ENCODE measurements around the gene CENPU.
"Not testable (repeated sequence)": the region's sequence is repeated elsewhere in the genome, so short reads cannot be mapped to it uniquely, and the experiment has no call there.

Gene CENPU

DNA sequence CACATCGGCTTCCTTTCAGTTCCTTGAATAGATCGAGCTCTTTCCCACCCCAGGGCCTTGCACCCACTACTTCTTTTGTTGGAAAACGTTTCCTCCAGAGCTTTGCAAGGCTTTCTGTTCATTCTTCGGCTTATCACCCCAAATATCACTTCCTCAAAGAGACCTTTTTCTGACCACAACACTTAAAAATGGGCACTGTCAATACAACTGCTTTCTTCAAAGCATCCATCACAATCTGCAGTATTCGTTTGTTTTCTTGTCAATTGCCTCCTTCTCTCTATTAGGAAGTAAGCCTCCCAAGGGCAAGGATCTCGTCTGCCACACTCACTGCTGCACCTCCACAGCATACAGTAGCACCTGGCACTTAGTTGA is 17.7 kb upstream of the CENPU start:
- no peak for DNase-seq (ENCODE audit: low read depth in 2 of 2)

DNA sequence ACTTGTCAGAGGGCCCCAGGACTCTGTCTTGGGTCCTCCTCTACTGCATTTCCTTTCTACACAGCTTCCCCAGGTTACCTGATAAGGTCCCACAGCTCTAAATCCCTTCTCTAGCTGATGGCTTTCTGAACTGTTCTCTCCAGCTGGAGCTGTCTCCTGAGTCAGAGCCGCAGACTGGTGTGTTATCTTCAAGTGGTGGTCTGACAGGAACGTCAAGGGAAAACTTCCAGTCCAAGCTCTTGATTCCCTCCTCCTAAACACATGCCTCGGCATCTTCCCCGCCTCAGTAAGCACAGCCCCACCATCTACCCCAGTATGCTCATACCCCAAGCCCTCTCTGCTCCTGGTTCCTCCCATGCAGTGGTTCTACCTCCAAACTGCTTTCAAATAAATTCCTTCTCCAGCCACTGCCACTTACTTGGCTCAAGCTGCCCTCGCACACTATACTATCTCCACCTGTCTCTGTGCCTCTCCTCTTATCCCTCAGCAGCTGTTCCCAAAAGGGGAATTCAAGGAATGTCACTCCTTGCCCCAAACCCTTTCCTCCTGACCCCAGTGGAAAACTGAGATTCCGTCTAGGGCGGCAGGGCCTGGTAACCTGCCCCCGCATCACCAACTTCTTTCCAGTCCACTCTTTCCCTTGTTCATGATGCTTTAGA is 17.2 kb upstream of the CENPU start:
- DNase-seq (ENCODE audit: low read depth in 2 of 2) = no peak

DNA sequence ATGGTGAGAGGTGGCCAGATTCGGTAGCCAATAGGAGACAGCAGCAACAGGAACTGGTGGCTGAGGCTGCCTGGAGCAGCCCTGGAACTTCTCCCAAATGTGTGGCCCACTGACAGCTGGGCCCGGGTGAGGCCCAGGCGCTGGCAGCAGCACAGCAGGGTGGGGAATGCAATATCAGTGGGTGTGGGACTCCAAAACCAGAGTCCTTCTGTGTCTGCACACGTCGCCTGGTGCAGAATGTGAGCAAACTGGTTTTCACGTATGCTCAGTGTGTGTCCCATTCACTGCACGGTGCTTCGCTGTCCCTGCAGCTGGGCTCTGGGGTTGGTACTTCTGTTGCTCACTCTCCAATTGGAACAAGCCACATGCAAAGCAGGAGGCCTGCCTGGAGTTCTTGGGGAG is 14.4 kb upstream of the CENPU start:
- DNase-seq (ENCODE audit: low read depth in 2 of 2) = no peak

DNA sequence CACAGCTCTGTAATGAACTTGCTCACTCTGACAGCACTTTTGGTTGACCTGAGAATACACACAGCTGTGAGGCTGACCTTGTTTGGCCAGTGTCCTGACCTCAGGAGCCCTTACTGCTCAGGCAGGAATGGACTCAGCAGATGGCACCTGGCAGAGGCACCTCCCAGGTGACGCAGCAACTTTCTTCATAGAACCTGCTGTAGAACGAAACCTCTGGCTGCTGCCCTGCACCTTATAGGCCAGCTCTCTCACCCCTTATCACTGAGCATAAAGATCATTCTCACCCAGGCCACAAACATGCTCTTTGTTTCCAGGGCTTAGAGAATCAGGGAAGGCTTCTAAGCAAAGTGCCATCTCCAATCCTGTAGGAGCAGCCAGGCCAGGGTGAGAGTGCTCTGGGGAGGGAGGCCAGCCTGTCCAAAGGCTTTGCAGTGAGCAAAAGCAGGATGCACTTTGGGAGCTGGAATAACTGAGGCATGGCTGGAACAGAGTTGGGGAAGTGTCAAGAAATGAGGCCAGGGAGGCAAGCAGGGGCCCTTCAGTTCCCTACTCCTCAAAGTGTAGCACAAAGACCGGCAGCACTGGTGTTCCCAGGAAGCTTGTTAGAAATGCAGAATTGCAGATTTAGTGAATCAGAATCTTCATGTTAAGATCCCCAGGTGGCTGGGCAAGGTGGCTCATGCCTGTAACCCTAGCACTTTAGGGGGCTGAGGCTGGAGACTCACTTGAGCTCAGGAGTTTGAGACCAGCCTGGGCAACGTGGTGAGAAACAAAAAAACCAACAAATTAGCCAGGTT is 13.3 kb upstream of the CENPU start:
- no peak for DNase-seq (ENCODE audit: low read depth in 2 of 2)

DNA sequence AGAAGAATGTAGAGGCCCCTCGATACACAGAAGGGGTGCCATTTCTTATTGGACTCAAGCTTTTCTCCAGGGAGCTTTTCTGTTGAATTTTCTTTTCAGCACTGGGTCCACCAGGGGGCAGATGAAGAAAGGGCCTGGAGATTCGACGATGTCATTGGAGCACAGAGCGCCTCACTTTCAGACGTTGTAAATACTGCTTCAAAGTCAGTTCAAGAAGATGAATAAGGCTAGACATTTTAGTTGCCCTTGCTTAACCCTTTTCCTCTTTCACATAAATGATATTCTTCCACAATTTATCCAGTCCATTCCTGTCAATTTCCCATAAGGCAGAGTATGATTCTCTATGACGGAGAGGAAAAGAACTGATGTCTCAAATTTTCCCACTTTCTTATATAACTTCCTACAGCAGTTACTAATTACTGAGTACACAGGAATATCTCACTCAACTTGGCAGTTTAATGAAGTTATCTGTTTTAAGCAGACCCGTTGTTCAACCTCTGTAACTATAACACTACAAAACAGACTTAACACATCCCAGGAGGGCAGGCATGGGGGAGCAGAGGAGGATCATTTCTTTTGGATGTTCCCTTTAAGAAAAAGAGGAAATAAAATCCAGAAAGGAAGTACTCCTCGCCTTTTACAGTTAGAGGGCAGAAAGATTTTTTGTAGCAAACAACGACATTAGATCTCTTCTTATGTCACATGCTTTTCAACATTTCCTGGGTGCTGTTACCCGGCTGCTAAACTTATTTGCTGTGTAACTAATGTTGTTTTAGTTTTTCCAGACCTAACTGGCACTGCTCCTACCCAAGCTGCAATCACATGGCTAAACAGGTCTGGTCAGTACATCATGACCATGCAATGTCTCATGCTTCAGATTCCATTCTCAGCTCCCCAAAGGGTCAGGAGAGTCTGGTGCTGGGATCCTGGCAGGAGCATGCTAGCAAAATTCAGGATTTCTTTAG is 12.2 kb upstream of the CENPU start:
- DNase-seq (ENCODE audit: low read depth in 2 of 2) = peak; percentile 37 to 64

DNA sequence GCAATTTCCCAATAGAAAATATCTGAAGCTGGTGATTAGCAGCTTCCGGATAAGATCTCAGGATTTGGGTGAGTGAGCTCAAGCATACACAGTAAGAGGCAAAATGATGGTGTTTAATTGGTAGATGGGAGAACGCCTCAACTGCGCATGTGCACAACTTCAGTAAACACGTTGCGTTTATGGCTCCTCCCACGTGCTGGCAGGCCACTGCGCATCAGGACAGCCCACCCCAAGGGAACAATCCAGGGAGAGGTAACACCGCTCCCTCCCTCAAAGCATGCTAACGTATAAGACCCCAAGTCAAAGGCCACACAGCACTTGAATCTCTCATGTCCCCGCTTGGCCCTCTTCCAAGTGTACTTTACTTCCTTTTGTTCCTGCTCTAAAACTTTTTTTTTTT is 10.3 kb upstream of the CENPU start:
- no peak for DNase-seq (ENCODE audit: low read depth in 2 of 2)

DNA sequence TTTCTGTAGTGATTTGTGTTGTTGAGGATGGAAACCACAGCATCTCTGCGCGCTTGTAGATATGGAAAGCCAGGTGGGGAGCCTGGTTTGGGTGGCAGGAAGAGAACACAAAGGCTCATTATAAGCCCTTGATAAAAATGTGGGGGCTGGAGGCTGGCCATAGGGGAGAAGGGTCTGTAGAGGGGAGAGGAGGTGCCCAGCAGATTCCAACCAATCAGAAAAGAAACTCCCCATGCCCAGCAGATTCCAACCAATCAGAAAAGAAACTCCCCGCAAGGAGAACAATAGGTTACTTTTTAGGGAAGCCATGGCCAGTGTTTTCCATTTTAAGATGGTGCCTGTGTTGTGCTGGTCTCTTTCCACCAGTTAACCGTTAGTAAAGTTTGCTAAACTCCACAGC is 9.8 kb upstream of the CENPU start:
- no peak for DNase-seq (ENCODE audit: low read depth in 2 of 2)

DNA sequence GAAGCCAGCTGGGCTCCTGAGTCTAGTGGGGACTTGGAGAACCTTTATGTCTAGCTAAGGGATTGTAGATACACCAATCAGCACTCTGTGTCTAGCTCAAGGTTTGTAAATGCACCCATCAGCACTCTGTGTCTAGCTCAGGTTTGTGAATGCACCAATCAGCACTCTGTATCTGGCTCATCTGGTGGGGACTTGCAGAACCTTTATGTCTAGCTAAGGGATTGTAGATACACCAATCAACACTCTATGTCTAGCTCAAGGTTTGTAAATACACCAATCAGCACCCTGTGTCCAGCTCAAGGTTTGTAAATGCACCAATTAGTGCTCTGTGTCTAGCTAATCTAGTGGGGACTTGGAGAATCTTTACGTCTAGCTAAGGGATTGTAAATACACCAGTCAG is 7.8 kb upstream of the CENPU start:
- not testable (repeated sequence) for DNase-seq (ENCODE audit: low read depth in 2 of 2)

DNA sequence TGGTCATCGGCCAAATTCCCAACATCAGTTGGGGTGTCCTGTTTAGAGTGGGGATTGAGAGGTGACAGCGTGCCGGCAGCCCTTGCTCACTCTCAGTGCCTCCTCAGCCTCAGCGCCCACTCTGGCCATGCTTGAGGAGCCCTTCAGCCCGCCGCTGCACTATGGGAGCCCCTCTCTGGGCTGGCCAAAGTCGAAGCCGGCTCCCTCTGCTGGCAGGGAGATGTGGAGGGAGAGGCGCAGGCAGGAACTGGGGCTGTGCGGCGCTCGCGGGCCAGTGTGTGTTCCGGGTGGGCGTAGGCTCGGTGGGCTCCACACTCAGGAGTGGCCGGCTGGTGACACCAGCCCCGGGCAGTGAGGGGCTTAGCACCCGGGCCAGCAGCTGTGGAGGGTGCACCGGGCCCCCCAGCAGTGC is 7.1 kb upstream of the CENPU start:
- no peak for DNase-seq (ENCODE audit: low read depth in 2 of 2)

DNA sequence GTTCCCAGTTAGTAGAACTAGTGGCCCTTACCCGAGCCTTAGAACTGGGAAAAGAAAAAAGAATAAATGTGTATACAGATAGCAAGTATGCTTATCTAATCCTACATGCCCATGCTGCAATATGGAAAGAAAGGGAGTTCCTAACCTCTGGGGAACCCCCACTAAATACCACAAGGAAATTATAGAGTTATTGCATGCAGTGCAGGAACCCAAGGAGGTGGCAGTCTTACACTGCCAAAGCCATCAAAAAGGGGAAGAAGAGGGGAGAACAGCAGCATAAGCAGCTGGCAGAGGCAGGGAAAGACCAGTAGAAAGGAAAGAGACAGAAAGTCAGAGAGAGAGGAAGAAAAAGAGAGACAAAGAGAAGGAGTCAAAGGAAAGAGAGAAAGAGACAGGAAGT is 5.7 kb upstream of the CENPU start:
- DNase-seq (ENCODE audit: low read depth in 2 of 2) = not testable (repeated sequence)

DNA sequence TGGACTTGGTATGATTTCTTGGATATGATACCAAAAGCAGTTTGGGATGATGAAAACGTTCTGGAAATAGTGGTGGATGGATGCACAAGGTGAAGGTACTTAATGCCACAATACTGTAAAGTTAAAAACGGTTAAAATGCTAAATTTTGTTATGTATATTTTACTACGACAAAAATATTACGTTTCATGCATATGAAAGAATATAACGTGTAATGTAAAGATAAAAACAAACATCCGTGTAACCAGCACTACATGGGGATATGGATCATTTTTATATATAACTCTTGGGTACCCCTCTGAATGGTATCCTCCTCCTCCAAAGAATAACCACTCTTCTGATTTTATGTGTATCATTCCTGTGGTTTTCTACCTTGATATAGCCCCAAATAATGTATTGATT is 862 bp upstream of the CENPU start:
- DNase-seq (ENCODE audit: low read depth in 2 of 2) = no peak

DNA sequence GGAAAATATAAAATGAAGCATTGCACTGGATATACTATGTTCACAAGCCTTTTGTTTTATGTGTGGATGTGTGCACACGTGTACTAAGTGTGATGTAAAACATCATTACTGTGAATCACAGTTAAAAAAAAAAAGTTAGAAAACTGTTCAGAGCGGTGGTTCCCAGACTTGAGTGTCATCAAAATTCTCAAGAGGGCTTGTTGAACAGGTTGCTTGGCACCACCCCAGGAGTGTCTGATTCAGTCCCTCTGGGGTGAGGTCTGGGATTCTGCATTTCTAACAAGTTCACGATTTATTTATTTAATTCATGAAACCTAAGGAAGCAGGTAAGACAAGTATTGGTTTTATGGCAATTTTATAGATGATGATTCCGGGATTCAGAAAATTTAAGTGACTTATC is 1.8 kb downstream of the CENPU start:
- DNase-seq (ENCODE audit: low read depth in 2 of 2) = no peak

DNA sequence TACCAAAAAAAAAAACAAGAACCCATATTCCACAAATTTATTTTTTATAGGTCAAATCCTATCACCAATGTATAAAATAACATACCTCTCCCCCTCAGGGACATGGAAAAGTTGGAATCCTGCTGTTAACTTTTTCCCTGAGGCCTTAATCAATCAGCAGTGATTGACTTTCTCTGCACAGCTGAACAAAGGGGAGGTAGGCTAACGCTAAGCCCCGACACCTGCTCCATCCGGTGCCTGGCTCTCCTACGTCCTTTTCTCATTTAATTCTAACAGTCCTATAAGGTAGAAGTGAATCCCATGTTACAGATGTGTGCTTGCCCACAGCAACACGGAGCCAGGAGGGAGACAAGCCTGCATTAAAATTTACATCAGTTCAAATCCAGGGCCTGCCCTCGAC is 2.8 kb downstream of the CENPU start:
- DNase-seq (ENCODE audit: low read depth in 2 of 2) = no peak

DNA sequence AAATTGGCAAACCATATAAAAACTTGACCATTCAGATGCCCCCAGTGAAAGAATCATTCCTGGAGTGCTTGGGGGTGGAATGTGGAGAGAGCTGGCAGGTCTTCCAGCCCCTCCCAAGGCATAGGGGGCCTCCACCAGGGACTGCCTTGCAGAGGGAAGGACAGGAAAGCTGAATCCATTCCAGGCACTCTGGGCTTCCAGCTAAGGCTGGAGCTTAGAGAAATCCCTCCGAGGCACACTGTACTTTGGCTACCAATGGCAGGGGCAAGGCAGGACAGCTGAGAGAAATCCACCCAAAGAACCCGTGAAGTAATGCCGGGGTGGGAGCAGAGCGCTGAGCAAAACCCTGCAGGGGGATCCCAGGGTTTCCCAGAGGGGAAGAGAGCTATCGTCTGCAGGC is 4.0 kb downstream of the CENPU start:
- DNase-seq (ENCODE audit: low read depth in 2 of 2) = no peak

DNA sequence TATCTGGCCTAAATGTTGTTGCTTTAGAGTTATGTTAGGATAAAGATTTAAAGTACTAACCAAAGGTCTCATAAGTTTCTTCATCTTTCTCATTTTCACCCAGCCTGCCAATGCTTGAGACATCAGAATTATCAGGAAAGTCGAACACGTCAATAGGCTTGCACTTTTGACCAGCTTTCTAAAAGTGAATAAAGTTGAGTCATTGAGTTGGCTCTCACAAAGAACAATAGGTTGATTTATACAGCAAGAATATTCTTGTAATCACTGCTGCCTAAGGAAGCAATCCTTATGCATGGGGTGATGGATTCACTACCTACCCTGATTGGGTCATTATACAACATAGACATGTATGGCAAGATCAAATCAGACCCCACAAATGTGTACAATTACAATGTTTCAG is 5.0 kb downstream of the CENPU start:
- DNase-seq (ENCODE audit: low read depth in 2 of 2) = no peak

DNA sequence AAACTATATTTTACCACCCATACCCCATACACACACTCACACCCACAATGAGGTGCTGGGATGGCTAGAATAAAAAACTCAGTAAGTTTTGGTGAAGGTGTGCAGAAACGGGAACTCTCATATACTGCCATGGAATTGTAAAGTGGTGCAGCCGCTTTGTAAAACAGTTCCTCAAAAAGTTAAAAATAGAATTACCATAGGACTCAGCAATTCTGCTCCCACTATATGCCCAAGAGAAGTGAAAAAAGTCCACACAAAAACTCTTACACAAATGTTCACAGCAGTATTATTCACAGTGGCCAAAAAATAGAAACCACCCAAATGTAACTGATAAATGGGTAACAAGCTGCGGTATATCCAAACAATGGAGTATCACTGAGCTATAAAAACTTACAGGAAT is 6.5 kb downstream of the CENPU start:
- DNase-seq (ENCODE audit: low read depth in 2 of 2) = no peak

DNA sequence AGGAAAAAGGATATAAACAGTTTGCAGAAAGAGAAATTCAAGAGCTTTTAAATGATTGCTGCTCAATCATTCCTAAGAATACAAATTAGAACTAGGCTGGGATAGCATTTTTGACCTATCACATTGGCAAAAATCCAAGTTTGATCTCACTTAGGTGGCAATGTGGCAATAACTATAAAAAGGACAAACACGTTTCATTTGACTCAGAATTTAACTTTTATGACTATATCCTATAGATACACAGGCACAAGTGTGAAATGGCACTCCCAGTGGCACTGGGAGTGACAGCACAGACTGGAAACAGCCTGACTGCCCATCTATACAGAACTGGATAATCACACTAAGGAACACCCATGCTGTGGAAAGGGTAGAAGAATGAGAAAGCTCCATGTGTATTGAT is 11.1 kb downstream of the CENPU start:
- no peak for DNase-seq (ENCODE audit: low read depth in 2 of 2)

DNA sequence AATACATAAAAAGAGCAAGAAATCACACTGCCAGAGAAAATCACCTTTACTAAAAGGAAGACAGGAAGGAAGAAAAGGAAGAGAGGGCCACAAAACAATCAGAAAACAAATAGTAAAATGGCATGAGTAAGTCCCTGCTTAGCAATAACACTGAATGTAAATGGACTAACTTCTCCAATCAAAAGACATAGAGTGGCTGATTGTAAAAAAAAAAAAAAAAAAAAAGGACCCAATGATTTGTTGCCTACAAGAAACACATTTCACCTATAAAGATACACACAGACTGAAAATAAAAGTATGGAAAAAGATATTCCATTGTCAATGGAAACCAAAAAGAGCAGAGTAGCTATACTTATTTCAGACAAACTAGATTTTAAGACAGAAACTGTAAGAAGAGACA is 12.6 kb downstream of the CENPU start:
- no peak for DNase-seq (ENCODE audit: low read depth in 2 of 2)

DNA sequence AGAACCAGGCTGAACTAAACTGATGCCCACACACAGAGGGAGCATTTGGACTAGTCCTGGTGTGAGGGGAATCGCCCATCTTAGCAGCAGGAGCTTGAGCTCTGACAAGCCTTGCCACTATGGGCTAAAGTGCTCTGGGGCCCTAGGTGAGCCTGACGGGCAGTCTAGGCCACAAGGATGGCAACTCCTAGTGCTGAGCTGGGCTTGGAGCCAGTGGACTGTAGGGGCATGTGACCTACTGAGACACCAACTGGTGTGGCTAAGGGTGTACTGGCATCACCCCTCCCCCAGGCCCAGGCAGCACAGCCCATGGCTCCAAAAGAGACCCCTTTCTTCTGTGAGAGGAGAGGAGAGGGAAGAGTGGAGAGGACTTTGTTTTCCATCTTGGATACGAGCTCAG is 14.5 kb downstream of the CENPU start:
- no peak for DNase-seq (ENCODE audit: low read depth in 2 of 2)

DNA sequence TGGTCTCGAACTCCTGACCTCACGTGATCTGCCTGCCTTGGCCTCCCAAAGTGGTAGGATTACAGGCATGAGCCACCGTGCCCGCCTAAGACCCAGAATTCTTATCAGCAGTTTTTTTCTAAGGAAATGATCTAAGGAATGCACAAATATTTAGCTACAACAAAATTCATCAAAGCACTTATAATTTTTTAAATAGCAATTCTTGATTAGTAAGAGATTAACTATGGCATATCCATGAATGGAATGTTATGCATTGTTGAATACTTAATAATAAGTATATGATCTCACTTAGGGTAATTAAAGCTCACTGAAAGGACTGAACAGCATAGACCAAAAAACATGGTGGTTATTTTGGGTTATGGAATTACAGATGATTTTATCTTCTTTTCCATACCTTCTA is 18.4 kb downstream of the CENPU start:
- no peak for DNase-seq (ENCODE audit: low read depth in 2 of 2)

DNA sequence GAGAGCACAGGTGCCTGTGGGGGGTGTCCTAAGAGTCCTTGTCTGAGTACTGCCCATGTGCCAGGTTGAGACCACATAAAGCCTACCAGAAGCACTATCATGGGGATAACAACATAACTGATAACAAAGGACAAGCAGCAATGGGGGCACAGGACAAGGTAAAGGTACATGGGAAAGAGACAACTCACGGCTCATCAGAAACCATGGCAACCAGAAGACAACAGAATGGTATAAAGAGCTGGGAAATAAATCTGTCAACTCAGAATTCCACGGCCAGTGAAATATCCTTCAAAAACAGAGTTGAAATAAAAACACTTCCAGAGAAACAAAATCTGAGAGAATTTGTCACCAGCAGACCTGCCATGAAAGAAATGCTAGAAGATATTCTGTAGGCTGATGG is 20.0 kb downstream of the CENPU start:
- DNase-seq (ENCODE audit: low read depth in 2 of 2) = no peak

DNA sequence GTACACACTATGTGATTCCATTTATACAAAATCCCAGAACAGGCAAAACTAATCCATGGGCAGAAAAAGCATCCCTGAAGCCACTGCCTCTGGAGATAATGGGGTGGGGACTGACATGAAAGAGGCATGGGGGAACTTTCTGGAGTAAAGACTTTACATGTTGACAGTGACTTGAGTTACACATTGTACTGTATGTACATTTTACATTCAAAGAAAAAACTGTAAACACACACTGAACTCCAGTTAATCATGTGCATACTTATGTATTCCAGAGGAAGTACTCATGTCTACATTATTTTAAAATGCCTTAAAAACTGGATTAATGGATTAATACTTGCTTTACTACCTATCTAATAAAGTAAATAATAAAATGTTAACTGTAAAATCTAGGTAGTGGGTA is 21.6 kb downstream of the CENPU start:
- DNase-seq (ENCODE audit: low read depth in 2 of 2) = no peak

DNA sequence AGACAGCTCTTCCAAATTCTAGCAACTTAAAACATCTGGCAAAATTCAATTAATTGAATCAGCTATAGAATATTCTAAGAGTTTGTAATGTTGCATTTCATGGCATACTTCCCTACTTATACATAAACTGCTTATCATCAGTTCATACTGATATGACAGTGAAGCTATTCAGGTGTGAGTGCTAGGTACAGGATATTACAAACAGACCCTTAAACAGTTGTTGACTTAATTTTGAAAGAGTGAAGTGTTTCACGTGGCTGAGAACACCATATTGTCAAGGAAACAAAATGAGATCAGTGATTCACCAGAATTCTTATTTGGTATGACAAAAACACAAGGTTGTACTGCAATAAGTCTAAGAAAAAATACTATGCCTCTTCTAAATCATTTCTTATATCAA is 27.4 kb downstream of the CENPU start:
- DNase-seq (ENCODE audit: low read depth in 2 of 2) = no peak

Measured in stimulated activated CD4-positive, alpha-beta T cell treated with anti-CD3 and anti-CD28 coated beads, Interleukin-12 subunit alpha, Interleukin-12 subunit beta, amount 100 ng/mL, for 24 hours (primary cell).